ENCODE results near the gene ENO2. TPM values are rescaled to one million over a fixed set of nuclear protein-coding genes. Genes with fewer than 3 reads are reported as not detected.
"Not testable (repeated sequence)": the region's sequence is repeated elsewhere in the genome, so short reads cannot be mapped to it uniquely, and the experiment has no call there.

The ENO2 gene
- total and polyA plus RNA-seq, 3 donors from 2014 or later = 8.8 to 14.3 (median 8.9) TPM

DNA sequence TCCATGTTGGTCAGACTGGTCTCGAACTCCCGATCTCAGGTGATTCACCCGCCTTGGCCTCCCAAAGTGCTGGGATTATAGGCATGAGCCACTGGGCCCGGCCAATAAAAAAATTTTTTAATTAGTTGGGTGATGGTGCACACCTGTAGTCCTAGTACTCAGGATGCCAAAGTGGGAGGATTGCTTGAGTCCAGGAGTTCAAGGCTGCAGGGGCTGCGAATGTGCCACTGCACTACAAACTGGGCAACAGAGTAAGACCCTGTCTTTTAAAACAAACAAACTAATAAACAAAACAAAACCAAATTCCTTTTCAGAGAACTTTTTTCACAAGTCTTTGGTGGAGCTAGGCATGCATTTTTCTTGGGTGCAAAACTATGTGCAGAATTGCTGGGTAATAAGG is 31.1 kb upstream of the ENO2 start:
- WGBS, 2 donors = 93 to 94% methylated on average over 5 of the region's 5 CpGs
- intact Hi-C loops (cut with DNase I; ENCODE audit: low total_unique reads) = no loop called here
- TF ChIP-seq POLR2A (IDR thresholded peaks at IDR 0.05) = no peak
- TF ChIP-seq, protein P1, sequence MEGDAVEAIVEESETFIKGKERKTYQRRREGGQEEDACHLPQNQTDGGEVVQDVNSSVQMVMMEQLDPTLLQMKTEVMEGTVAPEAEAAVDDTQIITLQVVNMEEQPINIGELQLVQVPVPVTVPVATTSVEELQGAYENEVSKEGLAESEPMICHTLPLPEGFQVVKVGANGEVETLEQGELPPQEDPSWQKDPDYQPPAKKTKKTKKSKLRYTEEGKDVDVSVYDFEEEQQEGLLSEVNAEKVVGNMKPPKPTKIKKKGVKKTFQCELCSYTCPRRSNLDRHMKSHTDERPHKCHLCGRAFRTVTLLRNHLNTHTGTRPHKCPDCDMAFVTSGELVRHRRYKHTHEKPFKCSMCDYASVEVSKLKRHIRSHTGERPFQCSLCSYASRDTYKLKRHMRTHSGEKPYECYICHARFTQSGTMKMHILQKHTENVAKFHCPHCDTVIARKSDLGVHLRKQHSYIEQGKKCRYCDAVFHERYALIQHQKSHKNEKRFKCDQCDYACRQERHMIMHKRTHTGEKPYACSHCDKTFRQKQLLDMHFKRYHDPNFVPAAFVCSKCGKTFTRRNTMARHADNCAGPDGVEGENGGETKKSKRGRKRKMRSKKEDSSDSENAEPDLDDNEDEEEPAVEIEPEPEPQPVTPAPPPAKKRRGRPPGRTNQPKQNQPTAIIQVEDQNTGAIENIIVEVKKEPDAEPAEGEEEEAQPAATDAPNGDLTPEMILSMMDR (IDR thresholded peaks at IDR 0.05) = no peak
- H3K27ac ChIP-seq = no peak overlapping the region
- no peak for DNase-seq
- H3K27me3 ChIP-seq = no peaks in the 10 kb centered on the region
- no peaks in the 10 kb centered on the region for H3K36me3 ChIP-seq (ENCODE audit: low read depth, missing control alignments)
- H3K4me1 ChIP-seq = no peaks in the 10 kb centered on the region
- no peaks in the 10 kb centered on the region for H3K9me3 ChIP-seq
- no peak overlapping the region for H3K4me3 ChIP-seq

- TF ChIP-seq, protein P1 (IDR thresholded peaks at IDR 0.05) = no peak
- no peak for TF ChIP-seq POLR2A (IDR thresholded peaks at IDR 0.05)
- 91 to 94% methylated on average over 9 to 11 of the region's 11 CpGs for WGBS, 2 donors
- Histone ChIP-seq H3K36me3 (ENCODE audit: low read depth, missing control alignments) (no peaks in the 10 kb centered on the region), H3K27me3 (no peaks in the 10 kb centered on the region), H3K9me3 (no peaks in the 10 kb centered on the region), H3K27ac (no peak overlapping the region), H3K4me1 (no peaks in the 10 kb centered on the region), H3K4me3 (no peak overlapping the region)
- intact Hi-C loops (cut with DNase I; ENCODE audit: low total_unique reads) = no loop called here
- DNase-seq = no peak
Measured at GRCh38 chr12:6883683-6884082, 30.7 kb upstream of the ENO2 start.

- Histone ChIP-seq H3K36me3 (ENCODE audit: low read depth, missing control alignments) (no peaks in the 10 kb centered on the region), H3K27me3 (no peaks in the 10 kb centered on the region), H3K9me3 (no peaks in the 10 kb centered on the region), H3K4me3 (no peak overlapping the region), H3K4me1 (no peaks in the 10 kb centered on the region), H3K27ac (no peak overlapping the region)
- intact Hi-C loops (cut with DNase I; ENCODE audit: low total_unique reads) = no loop called here
- TF ChIP-seq, protein P1 (IDR thresholded peaks at IDR 0.05) = no peak
- no peak for TF ChIP-seq POLR2A (IDR thresholded peaks at IDR 0.05)
- DNase-seq = no peak
- 79 to 80% methylated on average over 19 to 22 of the region's 22 CpGs for WGBS, 2 donors
Measured at GRCh38 chr12:6884539-6884938, 29.8 kb upstream of the ENO2 start.

DNA sequence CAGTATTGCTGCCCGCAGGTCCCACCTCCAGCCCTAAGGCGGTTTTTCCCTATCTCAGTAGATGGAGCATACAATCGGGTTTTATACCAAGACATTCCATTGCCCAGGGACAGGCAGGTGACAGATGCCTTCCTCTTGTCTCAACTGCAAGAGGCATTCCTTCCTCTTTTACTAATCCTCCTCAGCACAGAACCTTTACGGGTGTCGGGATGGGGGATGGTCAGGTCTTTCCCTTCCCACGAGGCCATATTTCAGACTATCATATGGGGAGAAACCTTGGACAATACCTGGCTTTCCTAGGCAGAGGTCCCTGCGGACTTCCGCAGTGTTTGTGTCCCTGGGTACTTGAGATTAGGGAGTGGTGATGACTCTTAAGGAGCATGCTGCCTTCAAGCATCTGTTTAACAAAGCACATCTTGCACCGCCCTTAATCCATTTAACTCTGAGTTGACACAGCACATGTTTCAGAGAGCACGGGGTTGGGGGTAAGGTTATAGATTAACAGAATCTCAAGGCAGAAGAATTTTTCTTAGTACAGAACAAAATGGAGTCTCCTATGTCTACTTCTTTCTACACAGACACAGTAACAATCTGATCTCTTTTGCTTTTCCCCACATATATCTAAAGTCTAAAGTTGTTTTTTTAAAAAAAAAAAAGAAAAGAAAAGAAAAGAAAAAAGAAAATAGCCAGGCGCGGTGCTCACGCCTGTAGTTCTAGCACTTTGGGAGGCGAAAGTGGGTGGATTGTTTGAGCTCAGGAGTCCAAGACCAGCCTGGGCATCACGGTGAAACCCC is 28.0 kb upstream of the ENO2 start:
- H3K4me1 ChIP-seq; H3K4me3 ChIP-seq; H3K27ac ChIP-seq; H3K9me3 ChIP-seq; H3K36me3 ChIP-seq (ENCODE audit: low read depth, missing control alignments); DNase-seq; H3K27me3 ChIP-seq; intact Hi-C loops (cut with DNase I; ENCODE audit: low total_unique reads): not testable (repeated sequence)
- 83% methylated on average over 11 to 12 of the region's 15 CpGs for WGBS, 2 donors

- no peak for DNase-seq
- 86 to 88% methylated on average over 8 of the region's 8 CpGs for WGBS, 2 donors
- H3K36me3 ChIP-seq (ENCODE audit: low read depth, missing control alignments) = no peaks in the 10 kb centered on the region
- intact Hi-C loops (cut with DNase I; ENCODE audit: low total_unique reads) = no loop called here
- no peak overlapping the region for H3K27ac ChIP-seq
- no peak overlapping the region for H3K4me3 ChIP-seq
- TF ChIP-seq, protein P1 (IDR thresholded peaks at IDR 0.05) = no peak
- no peak for TF ChIP-seq POLR2A (IDR thresholded peaks at IDR 0.05)
- H3K4me1 ChIP-seq = no peaks in the 10 kb centered on the region
- no peaks in the 10 kb centered on the region for H3K9me3 ChIP-seq
- no peaks in the 10 kb centered on the region for H3K27me3 ChIP-seq
Measured at GRCh38 chr12:6887460-6887859, 26.9 kb upstream of the ENO2 start.
